NOMO-1 (cell line): ENCODE data around the gene KCNJ6.
A peak's percentile ranks its signal among the peaks of the same experiment; 100 is the strongest.

ENCODE experiments used
- DNase-seq, 2 experiments: peaks; one replicate each; lab custom pipeline; 2025; ENCODE audit not compliant: unreplicated experiment in 2 of 2; lab: John Stamatoyannopoulos, UW

The KCNJ6 gene

GRCh38 chr21:37907076-37907475 lies 9.2 kb downstream of the KCNJ6 start:
- no peak for DNase-seq

DNA sequence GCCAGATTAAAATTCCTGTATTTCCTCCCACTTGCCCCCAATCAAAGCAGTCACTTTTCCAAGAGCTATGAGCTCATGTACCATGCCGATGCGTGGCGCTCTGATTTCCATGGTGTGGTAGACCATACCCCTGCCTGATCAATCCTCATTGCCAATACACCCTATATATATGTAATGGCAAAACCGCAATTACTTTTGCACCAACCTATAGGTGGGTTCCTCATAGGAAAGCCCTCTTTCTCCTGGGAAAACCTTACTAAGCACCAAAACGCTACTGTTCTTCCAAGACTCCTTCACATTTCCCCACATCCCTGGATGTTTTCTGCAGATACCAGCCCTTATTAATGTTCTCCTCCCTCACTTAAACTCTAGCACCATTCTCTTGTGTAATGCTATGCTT lies 11.0 kb downstream of the KCNJ6 start:
- no peak for DNase-seq

GRCh38 chr21:37904856-37905255 lies 11.4 kb downstream of the KCNJ6 start:
- no peak for DNase-seq

DNA sequence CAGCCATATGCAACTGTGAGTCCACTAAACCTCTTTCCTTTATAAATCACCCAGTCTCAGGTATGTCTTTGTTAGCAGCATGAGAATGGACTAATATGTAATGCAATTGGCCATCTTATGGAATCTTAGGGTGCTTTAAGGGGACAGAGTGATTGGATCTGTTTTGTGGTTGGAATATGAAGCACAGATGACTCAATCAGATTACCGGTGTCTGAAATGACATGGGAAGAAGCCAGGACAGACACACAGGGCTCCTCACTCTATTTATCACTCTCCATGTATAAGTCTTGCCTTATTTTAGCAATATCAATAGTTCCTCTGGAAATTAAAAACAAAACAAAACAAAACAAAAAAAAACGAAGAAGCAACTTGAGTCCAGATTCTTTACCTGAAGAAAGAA lies 12.9 kb downstream of the KCNJ6 start:
- no peak for DNase-seq

DNA sequence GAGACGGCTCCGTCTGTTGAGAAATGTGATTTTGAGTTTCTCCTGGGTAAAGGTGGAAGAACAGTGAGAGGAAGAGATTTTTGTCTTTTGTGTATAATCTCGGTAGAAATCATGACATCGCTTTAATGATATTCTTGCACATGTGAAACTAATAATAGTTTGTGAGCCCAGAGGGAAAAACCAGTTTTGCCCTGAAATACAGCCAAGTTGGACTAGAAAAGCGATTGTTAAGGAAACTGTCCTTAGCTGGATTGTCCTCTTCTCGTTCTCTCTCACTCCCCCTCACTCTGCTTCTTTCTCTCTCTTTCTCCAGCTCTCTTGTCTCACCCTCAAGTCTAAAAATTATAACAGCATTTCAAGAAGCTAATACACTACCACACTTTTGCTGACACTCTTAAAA lies 17.1 kb downstream of the KCNJ6 start:
- no peak for DNase-seq

DNA sequence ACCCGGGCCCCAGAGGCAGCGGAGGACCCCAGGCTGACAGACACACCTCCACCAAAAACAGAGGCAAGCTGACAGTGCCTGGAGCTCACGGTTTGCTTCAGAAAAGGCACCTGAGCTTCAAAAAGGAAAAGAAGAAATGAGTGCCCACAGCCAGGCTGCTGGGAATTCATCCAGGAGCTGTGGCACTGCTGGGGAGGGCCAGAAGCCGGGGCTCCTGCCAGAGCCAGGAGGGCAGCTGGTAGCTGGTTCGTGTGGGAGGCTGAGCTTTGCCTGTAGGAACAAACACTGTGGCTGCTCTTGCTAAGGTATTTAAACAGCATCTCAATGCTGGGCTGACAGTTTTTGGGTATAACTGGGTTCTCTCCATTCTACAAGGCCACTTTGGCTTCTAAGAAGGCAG lies 19.5 kb downstream of the KCNJ6 start:
- no peak for DNase-seq

DNA sequence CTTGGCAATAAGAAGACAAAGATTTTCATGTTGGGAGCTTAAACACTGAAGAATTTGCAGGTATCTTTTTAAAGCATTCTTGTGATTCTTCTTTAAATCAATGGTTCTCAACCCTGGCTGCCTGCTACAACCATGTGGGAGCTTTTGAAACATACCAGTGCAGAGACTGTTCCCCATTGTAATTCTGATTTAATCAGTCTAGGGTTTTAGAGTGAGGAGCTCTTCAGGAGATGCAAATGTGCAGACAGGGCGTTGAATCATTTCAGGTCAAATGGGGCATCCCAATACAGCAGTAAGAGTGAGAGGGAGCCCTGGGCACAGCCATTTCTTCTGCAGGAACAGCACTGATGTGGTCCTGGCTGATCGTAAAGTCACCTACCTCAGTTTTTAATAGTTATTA lies 24.3 kb downstream of the KCNJ6 start:
- DNase-seq = no peak

GRCh38 chr21:37888659-37889058 lies 27.6 kb downstream of the KCNJ6 start:
- no peak for DNase-seq

DNA sequence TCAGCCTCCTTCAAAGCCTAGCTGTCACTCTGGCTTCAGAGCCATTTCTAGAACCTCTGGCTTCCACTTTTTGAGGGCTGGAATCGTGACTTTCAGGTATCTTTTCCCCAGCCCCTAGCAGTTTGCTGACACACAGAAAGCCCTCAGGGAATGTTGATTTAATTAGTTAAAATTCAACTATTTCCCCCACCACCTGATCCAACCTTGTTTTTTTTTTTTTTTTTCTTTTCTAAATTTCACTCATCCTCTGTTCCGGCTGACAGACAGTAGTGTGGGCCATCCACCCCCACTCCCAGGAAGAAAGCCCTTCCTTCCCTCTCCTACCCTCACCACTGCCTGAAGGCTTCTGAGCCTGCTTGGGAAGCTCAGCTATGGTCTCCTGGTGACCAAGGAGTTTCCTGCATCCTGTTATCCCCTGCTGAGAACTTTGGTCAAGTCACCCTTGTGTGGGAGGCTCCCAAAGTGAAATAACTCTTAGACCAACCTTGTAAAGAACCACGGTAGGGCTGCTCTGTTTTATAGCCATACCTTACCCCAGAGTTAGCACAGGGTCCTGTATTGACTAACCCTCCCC lies 29.4 kb downstream of the KCNJ6 start:
- DNase-seq = no peak

- no peak for DNase-seq
Measured at GRCh38 chr21:37886120-37886519, 30.1 kb downstream of the KCNJ6 start.

DNA sequence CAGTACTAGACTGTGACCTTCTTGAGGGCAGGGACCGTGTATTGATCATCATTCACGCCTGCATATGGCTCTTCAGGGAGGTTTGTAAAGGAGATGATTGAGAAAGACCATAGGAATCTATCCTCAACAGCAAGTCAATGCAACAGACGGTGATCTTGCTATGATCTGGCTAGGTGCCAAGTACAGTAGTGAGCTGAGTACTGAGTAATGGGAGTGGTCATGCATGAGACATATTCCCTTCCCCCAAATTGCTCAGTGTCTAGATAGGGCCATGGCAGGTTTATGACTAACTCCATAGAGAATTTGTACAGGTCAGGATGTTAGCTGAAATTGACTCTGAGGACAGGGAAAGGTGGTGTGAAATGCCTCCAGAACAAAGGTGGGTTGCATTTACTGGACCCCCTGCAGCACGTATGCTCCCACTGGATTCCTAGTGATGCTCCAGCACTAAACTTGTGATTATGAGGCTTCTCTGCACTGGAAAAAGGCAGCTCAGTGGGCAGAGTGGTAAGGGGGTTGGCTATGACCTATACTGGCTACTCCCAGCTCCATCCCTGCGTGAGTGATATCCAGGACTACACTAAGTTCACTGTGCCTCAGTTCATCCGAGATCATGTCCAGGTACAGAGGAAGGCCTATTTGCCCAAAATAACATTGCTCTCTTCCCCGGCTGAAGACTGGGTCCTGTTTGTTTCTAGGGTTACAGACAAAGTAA lies 37.2 kb downstream of the KCNJ6 start:
- DNase-seq = peak in 1 of 2 experiments; percentile 1

DNA sequence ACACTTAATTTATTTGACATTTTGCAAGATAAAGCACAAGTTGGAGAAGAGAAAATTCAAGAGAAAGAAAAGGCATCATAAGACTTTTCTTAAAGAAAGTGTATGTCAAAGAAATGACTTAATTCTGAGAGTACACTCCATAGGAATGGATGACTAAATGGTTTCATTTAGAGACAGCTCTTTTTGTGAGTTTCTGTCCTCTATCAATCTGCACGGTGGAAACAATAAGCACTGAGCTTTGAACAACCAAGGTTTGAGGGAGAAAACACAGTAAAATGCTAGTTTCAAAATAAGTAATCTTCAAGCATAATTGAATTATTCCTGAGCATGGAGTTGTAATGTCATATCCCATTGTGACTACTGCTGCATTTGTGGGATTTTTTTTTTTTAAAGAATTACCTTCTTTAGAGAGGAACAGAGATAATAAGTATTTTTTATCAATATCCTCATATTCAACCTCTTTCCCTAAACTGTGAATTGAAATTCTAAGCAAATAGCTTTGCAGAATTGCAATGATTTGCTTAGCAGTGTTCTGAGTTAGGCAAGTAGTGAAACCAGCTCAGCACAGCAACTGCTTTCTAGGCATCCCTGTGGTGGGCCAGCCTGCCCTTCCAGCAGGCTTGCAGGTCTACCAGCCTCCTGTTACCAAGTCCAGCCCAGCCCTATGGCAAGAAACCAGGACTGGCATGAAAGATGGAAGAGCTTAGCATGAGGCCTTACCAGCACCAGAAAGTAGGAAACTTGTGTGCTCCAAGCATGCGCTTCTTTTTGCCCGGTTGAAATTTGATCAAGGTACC lies 38.2 kb downstream of the KCNJ6 start:
- DNase-seq = no peak

DNA sequence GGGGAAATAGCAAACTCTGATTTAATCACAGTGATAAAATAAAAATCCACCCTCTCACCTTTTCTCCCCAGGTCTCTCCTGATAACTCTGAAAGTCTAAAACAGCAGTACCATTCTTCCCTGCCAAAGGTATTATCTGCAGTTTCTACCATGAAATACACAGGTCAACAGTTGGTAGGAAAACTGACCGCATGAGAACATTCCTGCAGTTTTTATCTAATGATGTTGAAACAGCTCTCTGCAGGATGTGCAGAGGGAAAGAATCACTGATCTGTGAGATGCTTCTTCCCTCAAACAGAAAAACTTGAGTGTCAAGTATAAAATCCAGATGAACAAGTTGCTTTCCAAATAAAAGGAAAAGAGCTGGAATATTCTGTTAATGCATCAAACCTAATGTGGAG lies 39.1 kb downstream of the KCNJ6 start:
- no peak for DNase-seq

GRCh38 chr21:37876561-37876960 lies 39.7 kb downstream of the KCNJ6 start:
- no peak for DNase-seq

DNA sequence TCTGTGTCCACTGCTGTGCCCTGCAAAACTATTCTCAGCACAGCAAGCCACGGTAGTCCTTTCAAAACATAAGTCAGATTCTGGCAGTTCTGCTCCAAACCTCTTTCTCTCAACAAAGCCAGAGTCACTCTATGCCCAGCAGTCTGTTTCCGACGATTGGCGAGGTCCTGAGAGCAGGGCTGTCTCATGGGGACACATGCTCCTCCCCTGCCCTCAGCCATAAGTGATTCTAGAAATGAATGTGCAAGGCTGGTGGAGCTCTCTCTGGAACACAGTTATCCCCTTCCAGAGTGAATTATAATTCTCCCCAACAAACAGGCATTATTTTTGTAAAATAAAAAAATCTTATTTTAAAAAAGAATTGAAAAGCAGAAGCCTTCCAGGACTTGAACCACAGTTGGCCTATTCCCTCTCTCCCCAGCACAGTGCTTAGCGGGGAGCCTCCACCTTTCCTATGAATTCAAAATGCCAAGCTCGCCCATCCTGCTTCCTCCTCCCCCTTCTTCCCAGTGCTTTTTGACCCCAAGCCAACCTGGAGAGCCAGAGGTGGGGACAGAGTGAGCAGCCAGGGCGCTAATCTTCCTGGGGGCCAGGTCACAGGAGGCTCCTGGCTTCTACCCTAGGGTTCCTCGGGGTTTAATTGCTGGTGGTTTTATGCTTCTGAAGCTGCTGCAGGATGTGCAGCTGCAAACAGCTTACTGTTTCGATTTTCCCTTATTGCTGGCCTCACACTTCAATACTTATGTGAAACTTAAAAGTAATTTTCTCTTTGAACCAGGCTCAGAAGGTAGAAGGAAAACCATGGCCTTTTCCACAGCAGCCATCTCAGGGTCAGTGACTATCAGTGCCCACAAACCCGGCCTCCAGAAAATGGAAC lies 41.1 kb downstream of the KCNJ6 start:
- DNase-seq = no peak

GRCh38 chr21:37874481-37874880 lies 41.8 kb downstream of the KCNJ6 start:
- DNase-seq = no peak

DNA sequence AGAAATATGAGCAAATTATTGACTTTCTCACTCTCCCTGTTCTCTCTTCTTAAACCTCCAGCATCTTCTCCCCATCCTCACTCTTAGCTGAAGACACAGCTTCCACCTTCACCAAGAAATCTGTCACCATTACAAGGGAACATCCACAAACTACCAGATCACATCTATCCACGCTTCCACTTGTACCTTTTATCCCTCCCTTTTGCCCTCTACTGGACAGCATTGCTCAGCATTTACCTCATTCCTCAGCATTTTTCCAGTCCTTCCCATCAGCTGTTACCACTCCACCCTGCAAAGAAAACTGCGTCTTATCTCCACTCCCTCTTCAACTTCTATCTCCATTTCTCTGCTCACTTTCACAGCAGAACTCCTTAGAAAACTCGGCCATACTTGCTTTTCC lies 42.6 kb downstream of the KCNJ6 start:
- no peak for DNase-seq

DNA sequence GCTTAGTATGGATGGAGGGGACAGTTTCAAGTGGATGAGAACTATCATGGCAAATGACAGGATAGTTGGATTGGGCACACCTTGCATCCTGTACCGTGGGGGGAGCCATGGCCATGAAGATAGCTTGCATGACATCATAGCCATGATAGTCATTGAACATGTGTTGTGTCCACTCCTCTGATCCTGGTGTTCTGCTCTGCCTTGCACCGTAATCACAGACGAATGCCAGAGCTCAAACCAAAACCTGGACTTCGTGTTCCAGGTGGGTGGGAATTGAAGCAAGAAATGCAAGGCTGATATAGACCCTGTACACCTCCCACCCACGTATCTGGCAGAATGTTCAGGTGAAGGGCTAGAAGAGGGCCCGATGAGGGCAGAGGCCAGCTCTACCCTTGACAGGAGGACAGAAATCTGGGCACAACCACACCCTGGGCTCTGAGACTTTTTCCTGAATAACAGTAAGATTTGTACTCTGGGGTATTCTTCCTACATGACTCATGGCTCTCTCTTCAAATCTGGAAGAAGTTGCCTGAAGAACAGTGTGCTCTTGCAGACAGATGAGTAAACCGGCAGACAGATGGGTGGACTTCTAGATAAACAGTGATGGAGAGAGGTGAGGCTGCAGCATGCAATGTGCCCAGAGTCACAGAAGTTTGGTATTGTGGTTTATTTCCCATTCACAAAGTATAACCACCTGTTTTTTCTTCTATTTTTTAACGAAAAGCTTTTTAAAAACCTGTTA lies 45.0 kb downstream of the KCNJ6 start:
- DNase-seq = no peak

GRCh38 chr21:37870221-37870620 lies 46.0 kb downstream of the KCNJ6 start:
- no peak for DNase-seq

GRCh38 chr21:37869661-37870060 lies 46.6 kb downstream of the KCNJ6 start:
- no peak for DNase-seq
